Adrenal gland (tissue), 12 donors: ENCODE measurements around the gene ZKSCAN7. TPM values are rescaled to one million over a fixed set of nuclear protein-coding genes. Genes with fewer than 3 reads are reported as not detected.

ENCODE experiments used
- DNase-seq, 7 donors: peaks; one replicate each; pipeline ENCODE4 v3.0.0-alpha.2; 2019 to 2020
- H3K27ac ChIP-seq, 5 donors: fragments of 200-600 bp; sonication (generic) in 4 of 5; 1 replicate in 3 of 5; 2 replicates in 2 of 5; pipeline versions ENCODE4 v1.5.1 to v1.8.0; 2016 to 2020; ENCODE audit warnings: mild to moderate bottlenecking in 1 of 5
- H3K27me3 ChIP-seq: fragments of 200-600 bp; 2 replicates; pipeline ENCODE4 v1.8.0; 2021
- H3K36me3 ChIP-seq, 2 donors: fragments of 200-600 bp; replicated peaks in 1 of 2; 1 replicate in 1 of 2; 2 replicates in 1 of 2; pipeline versions ENCODE4 v1.5.1 to v1.8.0; 2018 to 2022
- H3K4me1 ChIP-seq, 2 donors: fragments of 200-600 bp; replicated peaks in 1 of 2; 1 replicate in 1 of 2; 2 replicates in 1 of 2; pipeline versions ENCODE4 v1.5.1 to v1.8.0; 2018 to 2021
- H3K4me3 ChIP-seq, 4 donors: fragments of 200-600 bp; sonication (generic) in 3 of 4; one replicate each; pipeline ENCODE4 v1.5.1; 2016 to 2018
- H3K9me3 ChIP-seq, 3 donors: fragments of 200-600 bp; sonication (generic) in 1 of 3; replicated peaks in 1 of 3; 1 replicate in 2 of 3; 2 replicates in 1 of 3; pipeline versions ENCODE4 v1.5.1 to v1.8.0; 2016 to 2021
- POLR2A ChIP-seq, 2 donors: fragments of 450-650 bp; IDR thresholded peaks; one replicate each; pipeline ENCODE4 v1.6.1; 2017; ENCODE audit warnings: antibody characterized with exemption in 2 of 2, mild to moderate bottlenecking in 2 of 2, moderate library complexity in 1 of 2
- WGBS, 4 donors: extraction: QIAGEN DNeasy Blood & Tissue Kit in 2 of 4; methylation state at CpG; one replicate each; pipeline versions ENCODE4 v1.1.5 to v1.1.7; 2013 to 2017; 5-methylcytosine and 5-hydroxymethylcytosine counted together
- intact Hi-C, 2 donors: fragments of 100-400 bp; cut with DNase I; formaldehyde crosslinking; loops; one replicate each; pipeline versions ENCODE4 v1.14.1 to v1.15.0; 2022 to 2023
- polyA plus RNA-seq, 3 donors: library from polyadenylated mRNA; stranded (reverse); fragments of 200-250 nt in 2 of 3; fragments of 350-450 nt in 1 of 3; fragmentation: Illumina TruSeq in 1 of 3; extraction: RNeasy Lipid Tissue Mini Kit (QIAGEN cat#74804) in 1 of 3; gene quantifications; one replicate each; pipeline ENCODE4 v1.2.3, GENCODE V29; 2013 to 2014
- total RNA-seq, 9 donors: library from RNA; depleted of rRNA in 4 of 9; stranded (reverse); fragments of >200 nt in 4 of 9; fragments of 120-200 nt in 1 of 9; fragmentation: NEBNext Ultra II Directional in 1 of 9; extraction: Animal tissue kit (Norgen Biotek cat#: 25700) in 1 of 9; gene quantifications; one replicate each; pipeline versions ENCODE4 v1.1.0 to v1.2.4, GENCODE V29; 2013 to 2023
- TF ChIP-seq, protein P1 (sequence below), 6 experiments: fragments of 450-650 bp in 4 of 6; fragments of 200-600 bp in 2 of 6; sonication (generic) in 1 of 6; IDR thresholded peaks; 1 replicate in 5 of 6; 2 replicates in 1 of 6; pipeline versions ENCODE4 v1.5.1 to v1.8.0; 2016 to 2021; ENCODE audit warnings: antibody characterized with exemption in 6 of 6, mild to moderate bottlenecking in 2 of 6, moderate library complexity in 1 of 6
- donor health status: healthy with polysubstance abuse.
- donor health status: Bipolar disorder and iron deficiency.
- donor health status: DM: yes; HTN: yes; CAD: no.
- donor health status: DM: no; HTN: no; CAD: no.
- donor health status: DM: no; HTN: no; CAD: no.
- donor health status: DM: yes; HTN: yes; CAD: no.

Gene ZKSCAN7
- total and polyA plus RNA-seq, 12 donors: 1.9 to 11.2 (median 5.3) TPM

DNA sequence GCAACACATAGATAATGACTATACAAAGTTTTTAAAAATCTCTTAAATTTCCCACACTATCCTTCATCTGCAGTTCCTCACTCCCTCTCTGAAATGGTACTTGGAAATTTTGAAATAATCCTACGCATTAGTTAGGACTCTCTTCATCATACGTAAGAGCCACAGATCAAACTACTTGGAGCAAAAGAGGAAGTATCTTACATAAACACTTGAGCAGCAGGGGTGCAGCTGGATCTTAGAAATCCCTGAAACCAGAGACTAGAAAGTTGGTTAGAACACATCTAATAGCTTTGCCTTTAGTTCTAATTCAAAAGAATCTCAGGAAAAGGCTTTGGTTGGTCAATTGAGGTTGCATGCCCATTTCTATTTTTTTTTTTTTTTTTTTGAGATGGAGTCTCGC lies 38.8 kb upstream of the ZKSCAN7 start:
- Histone ChIP-seq H3K27ac (no peak overlapping the region), H3K4me1 (peaks cover 0 to 3% of the 10 kb centered on the region in 2 donors), H3K9me3 (no peaks in the 10 kb centered on the region), H3K27me3 (no peaks in the 10 kb centered on the region), H3K36me3 (no peaks in the 10 kb centered on the region), H3K4me3 (no peak overlapping the region)
- intact Hi-C loops: loop anchor here in 1 of 2 donors (10.0 kb wide), 1 partner anchor 191 kb away; no protein-coding TSS in a partner anchor
- DNase-seq: no peak
- WGBS, 4 donors: 74 to 85% (median 82%) methylated on average over 2 to 3 of the region's 3 CpGs
- no peak for TF ChIP-seq POLR2A (IDR thresholded peaks at IDR 0.05)
- TF ChIP-seq, protein P1, sequence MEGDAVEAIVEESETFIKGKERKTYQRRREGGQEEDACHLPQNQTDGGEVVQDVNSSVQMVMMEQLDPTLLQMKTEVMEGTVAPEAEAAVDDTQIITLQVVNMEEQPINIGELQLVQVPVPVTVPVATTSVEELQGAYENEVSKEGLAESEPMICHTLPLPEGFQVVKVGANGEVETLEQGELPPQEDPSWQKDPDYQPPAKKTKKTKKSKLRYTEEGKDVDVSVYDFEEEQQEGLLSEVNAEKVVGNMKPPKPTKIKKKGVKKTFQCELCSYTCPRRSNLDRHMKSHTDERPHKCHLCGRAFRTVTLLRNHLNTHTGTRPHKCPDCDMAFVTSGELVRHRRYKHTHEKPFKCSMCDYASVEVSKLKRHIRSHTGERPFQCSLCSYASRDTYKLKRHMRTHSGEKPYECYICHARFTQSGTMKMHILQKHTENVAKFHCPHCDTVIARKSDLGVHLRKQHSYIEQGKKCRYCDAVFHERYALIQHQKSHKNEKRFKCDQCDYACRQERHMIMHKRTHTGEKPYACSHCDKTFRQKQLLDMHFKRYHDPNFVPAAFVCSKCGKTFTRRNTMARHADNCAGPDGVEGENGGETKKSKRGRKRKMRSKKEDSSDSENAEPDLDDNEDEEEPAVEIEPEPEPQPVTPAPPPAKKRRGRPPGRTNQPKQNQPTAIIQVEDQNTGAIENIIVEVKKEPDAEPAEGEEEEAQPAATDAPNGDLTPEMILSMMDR (IDR thresholded peaks at IDR 0.05): no peak

DNA sequence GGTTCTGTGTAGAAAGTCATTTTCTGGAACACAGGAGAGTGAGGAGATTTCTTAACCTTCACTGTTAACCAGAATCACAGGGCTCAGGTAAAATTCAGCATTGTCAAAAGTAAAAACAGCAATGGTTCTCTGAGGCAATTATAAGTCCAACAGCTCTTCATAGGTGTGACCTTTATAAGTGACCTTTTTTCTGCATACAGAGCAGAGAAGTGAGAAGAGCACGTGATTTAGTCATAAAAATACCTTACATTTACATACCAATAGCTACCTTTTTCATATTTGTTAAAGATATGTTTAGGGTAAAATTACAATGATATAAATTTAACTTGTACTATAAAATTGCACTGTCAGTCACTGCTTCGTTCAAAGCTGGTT lies 36.2 kb upstream of the ZKSCAN7 start:
- no peaks in the 10 kb centered on the region for H3K9me3 ChIP-seq
- no peaks in the 10 kb centered on the region for H3K4me1 ChIP-seq
- intact Hi-C loops: loop anchor here in 1 of 2 donors (10.0 kb wide), 1 partner anchor 194 kb away; no protein-coding TSS in a partner anchor
- no peak overlapping the region for H3K27ac ChIP-seq
- H3K4me3 ChIP-seq: no peak overlapping the region
- no peak for TF ChIP-seq POLR2A (IDR thresholded peaks at IDR 0.05)
- TF ChIP-seq, protein P1 (IDR thresholded peaks at IDR 0.05): no peak
- peaks cover 3% of the 10 kb centered on the region for H3K27me3 ChIP-seq
- WGBS, 4 donors: 46 to 67% (median 53%) methylated on average over 2 of the region's 2 CpGs
- no peaks in the 10 kb centered on the region for H3K36me3 ChIP-seq
- DNase-seq: no peak

DNA sequence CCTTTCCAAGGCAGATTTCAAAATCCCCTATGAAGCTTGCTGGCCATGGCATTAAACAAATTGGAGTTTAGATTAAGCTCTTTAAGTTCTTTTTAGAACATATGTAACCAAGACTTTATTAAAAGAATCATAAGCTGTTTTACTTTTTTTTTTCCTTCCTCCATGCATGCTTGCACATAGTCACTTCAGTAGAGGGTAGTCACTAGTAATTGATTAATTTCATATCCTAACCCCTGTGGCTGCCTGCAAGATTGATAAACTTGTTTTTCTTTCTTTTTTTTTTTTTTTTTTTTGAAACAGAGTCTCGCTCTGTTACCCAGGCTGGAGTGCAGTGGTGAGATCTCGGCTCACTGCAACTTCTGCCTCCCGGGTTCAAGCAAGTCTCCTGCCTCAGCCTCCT lies 33.3 kb upstream of the ZKSCAN7 start:
- Histone ChIP-seq H3K4me3 (no peak overlapping the region), H3K36me3 (no peaks in the 10 kb centered on the region), H3K4me1 (no peaks in the 10 kb centered on the region), H3K9me3 (no peaks in the 10 kb centered on the region), H3K27me3 (peaks cover 3% of the 10 kb centered on the region), H3K27ac (no peak overlapping the region)
- no peak for TF ChIP-seq POLR2A (IDR thresholded peaks at IDR 0.05)
- TF ChIP-seq, protein P1 (IDR thresholded peaks at IDR 0.05): no peak
- intact Hi-C loops: no loop called here
- WGBS, 4 donors: 82 to 93% (median 89%) methylated on average over 3 of the region's 3 CpGs
- DNase-seq: no peak

DNA sequence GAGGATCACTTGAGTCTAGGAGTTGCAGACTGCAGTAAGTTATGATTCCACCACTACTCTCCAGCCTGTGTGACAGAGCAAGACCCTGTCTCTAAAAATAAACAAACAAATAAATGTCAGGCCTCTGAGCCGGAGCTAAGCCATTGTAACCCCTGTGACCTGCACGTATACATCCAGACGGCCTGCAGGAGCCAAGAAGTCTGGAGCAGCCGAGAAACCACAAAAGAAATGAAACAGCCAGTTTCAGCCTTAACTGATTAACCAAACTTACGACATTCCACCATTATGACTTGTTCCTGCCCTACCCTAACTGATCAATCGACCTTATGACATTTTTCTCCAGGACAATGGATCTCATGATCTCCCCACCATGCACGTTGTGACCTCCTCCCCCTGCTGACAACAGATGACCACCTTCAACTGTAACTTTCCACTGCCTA lies 32.5 kb upstream of the ZKSCAN7 start:
- H3K27me3 ChIP-seq: peaks cover 3% of the 10 kb centered on the region
- TF ChIP-seq, protein P1 (IDR thresholded peaks at IDR 0.05): no peak
- TF ChIP-seq POLR2A (IDR thresholded peaks at IDR 0.05): no peak
- 29 to 42% (median 39%) methylated on average over 7 of the region's 7 CpGs for WGBS, 4 donors
- H3K4me1 ChIP-seq: no peaks in the 10 kb centered on the region
- DNase-seq: no peak
- no peaks in the 10 kb centered on the region for H3K36me3 ChIP-seq
- H3K27ac ChIP-seq: no peak overlapping the region
- intact Hi-C loops: no loop called here
- no peaks in the 10 kb centered on the region for H3K9me3 ChIP-seq
- H3K4me3 ChIP-seq: no peak overlapping the region
